Caco-2 (cell line): Measurements from ENCODE around the gene PPM1H. TPM values are rescaled to one million over a fixed set of nuclear protein-coding genes. Genes with fewer than 3 reads are reported as not detected.

ENCODE experiments used
- BruUV-seq: library from RNA; stranded (reverse); fragments of 400-500 nt; replicated peaks from 2 replicates; lab custom pipeline; 2021; lab: Mats Ljungman, UMichigan
- CTCF ChIA-PET: fragments of 300-600 bp; sonication (Branson Sonifier 250); formaldehyde crosslinking; loops from one replicate; lab custom pipeline; 2022; ENCODE audit warnings: antibody characterized with exemption; lab: Charles Lee
- POLR2A ChIA-PET: fragments of 300-600 bp; sonication (Branson Sonifier 250); formaldehyde crosslinking; loops from one replicate; lab custom pipeline; 2022; ENCODE audit warnings: antibody characterized with exemption; lab: Charles Lee
- DNase-seq, 2 experiments: peaks; one replicate each; pipeline versions ENCODE4 v3.0.0 to v3.0.0-alpha.2; 2020 to 2022
- H3K27me3 ChIP-seq: replicated peaks from 2 replicates; pipeline ENCODE4 v1.6.0; 2011; ENCODE audit warnings: low read length; ENCODE audit not compliant: control insufficient read depth, insufficient read depth
- H3K36me3 ChIP-seq: 2 replicates; pipeline ENCODE4 v1.5.1; 2011; ENCODE audit warnings: low read length; ENCODE audit not compliant: control insufficient read depth, insufficient read depth
- H3K4me1 ChIP-seq: fragments of 250-450 bp; sonication (Bioruptor Pico); 2 replicates; pipeline ENCODE4 v1.5.1; 2020; ENCODE audit warnings: mild to moderate bottlenecking
- H3K4me3 ChIP-seq: 2 replicates; pipeline ENCODE4 v1.5.1; 2011; ENCODE audit warnings: low read depth, mild to moderate bottlenecking, control low read depth, low read length
- H3K9me3 ChIP-seq: fragments of 250-450 bp; sonication (Bioruptor Pico); 2 replicates; pipeline ENCODE4 v1.5.1; 2020; ENCODE audit warnings: mild to moderate bottlenecking, moderate library complexity
- H3K27ac Mint-ChIP-seq: one replicate; pipeline ENCODE4 v1.8.0; 2022; ENCODE audit warnings: mixed read lengths; ENCODE audit not compliant: unreplicated experiment
- H3K27me3 Mint-ChIP-seq: one replicate; pipeline ENCODE4 v1.8.0; 2022; ENCODE audit warnings: mixed read lengths; ENCODE audit not compliant: insufficient read depth, unreplicated experiment
- H3K36me3 Mint-ChIP-seq: one replicate; pipeline ENCODE4 v1.8.0; 2022; ENCODE audit warnings: mild to moderate bottlenecking, mixed read lengths; ENCODE audit not compliant: insufficient read depth, unreplicated experiment
- H3K4me1 Mint-ChIP-seq: one replicate; pipeline ENCODE4 v1.8.0; 2022; ENCODE audit warnings: low read depth, mixed read lengths; ENCODE audit not compliant: unreplicated experiment
- H3K4me3 Mint-ChIP-seq: one replicate; pipeline ENCODE4 v1.8.0; 2022; ENCODE audit warnings: mild to moderate bottlenecking, moderate library complexity, mixed read lengths; ENCODE audit not compliant: unreplicated experiment
- H3K9me3 Mint-ChIP-seq: one replicate; pipeline ENCODE4 v1.8.0; 2022; ENCODE audit warnings: mixed read lengths; ENCODE audit not compliant: unreplicated experiment
- intact Hi-C: fragments of 100-400 bp; cut with micrococcal nuclease; formaldehyde crosslinking; loops from one replicate; pipeline ENCODE4 v1.10.0; 2022; ENCODE audit not compliant: unreplicated experiment
- total RNA-seq: library from RNA; stranded (reverse); gene quantifications from 2 replicates; pipeline ENCODE4 v1.2.3, GENCODE V29; 2022
- TF ChIP-seq, protein P1 (sequence below), 2 experiments: fragments of 200-600 bp in 1 of 2; IDR thresholded peaks; 1 replicate in 1 of 2; 2 replicates in 1 of 2; pipeline versions ENCODE4 v1.5.1 to v1.8.0; 2011 to 2022; ENCODE audit warnings: antibody characterized with exemption in 1 of 2, control low read depth in 1 of 2, inconsistent platforms in 1 of 2, low read depth in 1 of 2, low read length in 1 of 2, mild to moderate bottlenecking in 1 of 2, moderate library complexity in 1 of 2; ENCODE audit not compliant: insufficient read depth in 1 of 2, severe bottlenecking in 1 of 2, unreplicated experiment in 1 of 2

The PPM1H gene
- total RNA-seq, 1 experiment from 2014 or later = 151 TPM

- TF ChIP-seq, protein P1, sequence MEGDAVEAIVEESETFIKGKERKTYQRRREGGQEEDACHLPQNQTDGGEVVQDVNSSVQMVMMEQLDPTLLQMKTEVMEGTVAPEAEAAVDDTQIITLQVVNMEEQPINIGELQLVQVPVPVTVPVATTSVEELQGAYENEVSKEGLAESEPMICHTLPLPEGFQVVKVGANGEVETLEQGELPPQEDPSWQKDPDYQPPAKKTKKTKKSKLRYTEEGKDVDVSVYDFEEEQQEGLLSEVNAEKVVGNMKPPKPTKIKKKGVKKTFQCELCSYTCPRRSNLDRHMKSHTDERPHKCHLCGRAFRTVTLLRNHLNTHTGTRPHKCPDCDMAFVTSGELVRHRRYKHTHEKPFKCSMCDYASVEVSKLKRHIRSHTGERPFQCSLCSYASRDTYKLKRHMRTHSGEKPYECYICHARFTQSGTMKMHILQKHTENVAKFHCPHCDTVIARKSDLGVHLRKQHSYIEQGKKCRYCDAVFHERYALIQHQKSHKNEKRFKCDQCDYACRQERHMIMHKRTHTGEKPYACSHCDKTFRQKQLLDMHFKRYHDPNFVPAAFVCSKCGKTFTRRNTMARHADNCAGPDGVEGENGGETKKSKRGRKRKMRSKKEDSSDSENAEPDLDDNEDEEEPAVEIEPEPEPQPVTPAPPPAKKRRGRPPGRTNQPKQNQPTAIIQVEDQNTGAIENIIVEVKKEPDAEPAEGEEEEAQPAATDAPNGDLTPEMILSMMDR (IDR thresholded peaks at IDR 0.05; ENCODE audit: insufficient read depth in 1 of 2, low read depth in 1 of 2, low read length in 1 of 2, severe bottlenecking in 1 of 2, unreplicated experiment in 1 of 2) = no peak
- H3K27me3 Mint-ChIP-seq = no peaks in the 10 kb centered on the region
- H3K9me3 Mint-ChIP-seq = no peaks in the 10 kb centered on the region
- H3K4me3 Mint-ChIP-seq = no peak overlapping the region
- no TSS peak for BruUV-seq
- Histone ChIP-seq H3K9me3 (no peaks in the 10 kb centered on the region), H3K36me3 (no peaks in the 10 kb centered on the region), H3K27me3 (no peaks in the 10 kb centered on the region), H3K4me1 (peaks cover 30% of the 10 kb centered on the region), H3K4me3 (no peak overlapping the region)
- ChIA-PET CTCF (no interaction called here), POLR2A (interaction anchor here (0.5 kb wide), 1 partner anchor 168 kb away, joined by 3 read pairs; no protein-coding TSS in a partner anchor)
- no peaks in the 10 kb centered on the region for H3K36me3 Mint-ChIP-seq
- intact Hi-C loops = no loop called here
- no peak for DNase-seq
- H3K27ac Mint-ChIP-seq = no peak overlapping the region
- peaks cover 12% of the 10 kb centered on the region for H3K4me1 Mint-ChIP-seq
These were observed 41.2 kb upstream of the PPM1H start for GRCh38 chr12:62976110-62976662.

DNA sequence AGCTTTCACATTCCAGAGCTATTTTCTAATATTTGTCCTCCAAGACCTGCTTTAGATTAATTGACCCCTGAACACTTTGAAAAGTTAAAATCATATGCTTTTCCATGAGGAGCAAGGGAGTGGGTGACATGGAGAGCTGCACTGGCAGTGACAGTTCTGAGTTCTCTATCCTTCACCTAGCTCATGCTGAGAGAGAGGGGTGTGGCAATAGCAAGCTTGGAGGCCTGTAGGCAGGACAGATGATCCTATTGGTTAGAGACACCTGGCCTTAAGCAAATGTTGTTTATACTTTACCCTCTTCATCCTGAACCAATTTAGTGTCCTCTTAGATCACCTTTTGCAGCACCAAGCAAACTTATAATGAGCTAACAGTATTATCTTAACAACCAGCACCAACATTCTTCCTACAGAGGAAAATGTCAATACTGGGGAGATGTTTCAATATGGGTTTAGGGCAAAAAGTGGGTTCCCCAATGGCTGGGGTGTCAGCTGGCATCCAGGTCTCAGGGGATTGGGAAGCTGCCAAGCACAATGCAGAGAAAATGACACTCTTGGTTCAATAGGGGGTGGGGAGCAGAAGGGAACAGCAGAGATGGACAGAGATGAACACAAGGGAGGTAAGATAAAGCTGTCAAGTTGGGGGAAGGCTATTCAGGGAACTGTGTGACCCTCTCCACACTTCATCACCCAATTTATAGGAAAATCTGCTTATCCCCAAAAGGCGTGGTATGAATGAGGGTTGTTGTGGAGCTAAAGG lies 37.0 kb upstream of the PPM1H start:
- no peaks in the 10 kb centered on the region for H3K36me3 Mint-ChIP-seq
- H3K9me3 Mint-ChIP-seq = no peaks in the 10 kb centered on the region
- peaks cover 33% of the 10 kb centered on the region for H3K4me1 Mint-ChIP-seq
- TF ChIP-seq, protein P1 (IDR thresholded peaks at IDR 0.05; ENCODE audit: insufficient read depth in 1 of 2, low read depth in 1 of 2, low read length in 1 of 2, severe bottlenecking in 1 of 2, unreplicated experiment in 1 of 2) = no peak
- no peak overlapping the region for H3K4me3 Mint-ChIP-seq
- Histone ChIP-seq H3K36me3 (no peaks in the 10 kb centered on the region), H3K9me3 (no peaks in the 10 kb centered on the region), H3K27me3 (no peaks in the 10 kb centered on the region), H3K4me3 (no peak overlapping the region), H3K4me1 (peaks cover 27% of the 10 kb centered on the region)
- intact Hi-C loops = no loop called here
- ChIA-PET POLR2A (no interaction called here), CTCF (interaction anchor here (1.0 kb wide), 1 partner anchor 97 kb away, joined by 3 read pairs; no protein-coding TSS in a partner anchor)
- peak in 1 of 2 experiments; percentile 30 for DNase-seq
- H3K27me3 Mint-ChIP-seq = no peaks in the 10 kb centered on the region
- peak overlapping the region; percentile 0 for H3K27ac Mint-ChIP-seq
- no TSS peak for BruUV-seq

GRCh38 chr12:62969695-62970094 lies 34.7 kb upstream of the PPM1H start:
- Mint-ChIP-seq H3K4me1 (peaks cover 42% of the 10 kb centered on the region), H3K27ac (peak overlapping the region; percentile 69)

More at GRCh38 chr12:62969695-62970094, 34.7 kb upstream of the PPM1H start:
- DNase-seq = peak in 1 of 2 experiments; percentile 50
- ChIA-PET POLR2A (no interaction called here), CTCF (no interaction called here)
- Mint-ChIP-seq H3K27me3 (no peaks in the 10 kb centered on the region), H3K36me3 (no peaks in the 10 kb centered on the region), H3K9me3 (no peaks in the 10 kb centered on the region), H3K4me3 (no peak overlapping the region)
- Histone ChIP-seq H3K4me1 (peaks cover 36% of the 10 kb centered on the region), H3K9me3 (no peaks in the 10 kb centered on the region), H3K4me3 (no peak overlapping the region), H3K36me3 (no peaks in the 10 kb centered on the region), H3K27me3 (no peaks in the 10 kb centered on the region)
- BruUV-seq = no TSS peak
- TF ChIP-seq, protein P1 (IDR thresholded peaks at IDR 0.05; ENCODE audit: insufficient read depth in 1 of 2, low read depth in 1 of 2, low read length in 1 of 2, severe bottlenecking in 1 of 2, unreplicated experiment in 1 of 2) = no peak
- intact Hi-C loops = no loop called here
